IMR-90 (cell line): ENCODE data around the gene ADAMTS14. TPM values are rescaled to one million over a fixed set of nuclear protein-coding genes. Genes with fewer than 3 reads are reported as not detected.

Experiments used
- ATAC-seq: fragments of 200-7000 bp; cut with Tn5 transposase; 2 replicates; pipeline ENCODE4 v1.9.1; 2020; ENCODE audit warnings: low read depth, mild to moderate bottlenecking, moderate library complexity
- BruUV-seq: library from RNA; stranded (reverse); fragments of 400-500 nt; replicated peaks from 2 replicates; lab custom pipeline; 2021; lab: Mats Ljungman, UMichigan
- CTCF ChIA-PET: fragments of 300-600 bp; formaldehyde crosslinking; extraction: SDS; loops from one replicate; lab custom pipeline; 2021; ENCODE audit warnings: antibody characterized with exemption; lab: Yijun Ruan, JAX
- POLR2A ChIA-PET: fragments of 300-600 bp; sonication (Branson Sonifier 250); formaldehyde crosslinking; loops from one replicate; lab custom pipeline; 2022; ENCODE audit warnings: antibody characterized with exemption; ENCODE audit not compliant: unreplicated experiment; lab: Charles Lee
- DNase-seq: peaks from one replicate; pipeline ENCODE4 v3.0.0; 2013
- H2AFZ ChIP-seq: replicated peaks from 2 replicates; pipeline ENCODE3; 2013; ENCODE audit warnings: low read length, mild to moderate bottlenecking; ENCODE audit not compliant: poor library complexity
- H2AK5ac ChIP-seq: 2 replicates; pipeline ENCODE4 v1.6.1; 2013; ENCODE audit warnings: low read depth, low read length, inconsistent platforms
- H2AK9ac ChIP-seq: replicated peaks from 2 replicates; pipeline ENCODE3; 2013; ENCODE audit warnings: mild to moderate bottlenecking, low read depth, low read length, moderate library complexity; ENCODE audit not compliant: poor library complexity
- H2BK120ac ChIP-seq: 2 replicates; pipeline ENCODE4 v1.6.1; 2013; ENCODE audit warnings: low read depth, low read length, inconsistent platforms
- H2BK15ac ChIP-seq: 3 replicates; pipeline ENCODE4 v1.6.1; 2013; ENCODE audit warnings: low read depth, low read length, inconsistent platforms
- H2BK20ac ChIP-seq: 2 replicates; pipeline ENCODE4 v1.6.1; 2013; ENCODE audit warnings: low read depth, mild to moderate bottlenecking, inconsistent platforms, low read length, moderate library complexity
- H2BK5ac ChIP-seq: 2 replicates; pipeline ENCODE4 v1.6.1; 2013; ENCODE audit warnings: mild to moderate bottlenecking, low read depth, low read length, inconsistent platforms; ENCODE audit not compliant: poor library complexity, severe bottlenecking
- H3K14ac ChIP-seq: replicated peaks from 2 replicates; pipeline ENCODE4 v1.6.1; 2013; ENCODE audit warnings: low read depth, low read length, inconsistent platforms
- H3K18ac ChIP-seq: 2 replicates; pipeline ENCODE4 v1.6.1; 2013; ENCODE audit warnings: low read depth, low read length, control low read depth
- H3K23ac ChIP-seq: 2 replicates; pipeline ENCODE4 v1.6.1; 2013; ENCODE audit warnings: low read depth, low read length, inconsistent platforms
- H3K27ac ChIP-seq: 2 replicates; pipeline ENCODE4 v1.5.1; 2013; ENCODE audit warnings: mild to moderate bottlenecking, control low read depth, low read length; ENCODE audit not compliant: insufficient read depth
- H3K27me3 ChIP-seq: 2 replicates; pipeline ENCODE4 v1.6.1; 2013; ENCODE audit warnings: low read length; ENCODE audit not compliant: control insufficient read depth, insufficient read depth
- H3K36me3 ChIP-seq: 2 replicates; pipeline ENCODE4 v1.6.1; 2013; ENCODE audit warnings: low read length, mixed read lengths; ENCODE audit not compliant: control insufficient read depth, insufficient read depth
- H3K4ac ChIP-seq: 2 replicates; pipeline ENCODE4 v1.6.1; 2013; ENCODE audit warnings: low read depth, low read length, inconsistent platforms
- H3K4me1 ChIP-seq: 2 replicates; pipeline ENCODE4 v1.6.1; 2013; ENCODE audit warnings: low read length, mixed read lengths; ENCODE audit not compliant: control insufficient read depth, insufficient read depth
- H3K4me2 ChIP-seq: 2 replicates; pipeline ENCODE4 v1.6.1; 2013; ENCODE audit warnings: low read depth, mild to moderate bottlenecking, control low read depth, low read length, moderate library complexity
- H3K4me3 ChIP-seq: 2 replicates; pipeline ENCODE4 v1.5.1; 2013; ENCODE audit warnings: low read depth, mild to moderate bottlenecking, control low read depth, low read length, moderate library complexity; ENCODE audit not compliant: insufficient read depth
- H3K56ac ChIP-seq: 2 replicates; pipeline ENCODE4 v1.6.1; 2013; ENCODE audit warnings: low read length, inconsistent platforms; ENCODE audit not compliant: insufficient read depth; ENCODE audit errors: extremely low read depth
- H3K79me1 ChIP-seq, 2 experiments: 2 replicates each; pipeline ENCODE4 v1.6.1; 2013; ENCODE audit warnings: low read length in 2 of 2, inconsistent platforms in 1 of 2, low read depth in 1 of 2
- H3K9ac ChIP-seq: 2 replicates; pipeline ENCODE4 v1.6.1; 2013; ENCODE audit warnings: low read depth, low read length, control low read depth
- H3K9me1 ChIP-seq: 2 replicates; pipeline ENCODE4 v1.6.1; 2013; ENCODE audit warnings: low read length, inconsistent platforms; ENCODE audit not compliant: insufficient read depth
- H3K9me3 ChIP-seq: 2 replicates; pipeline ENCODE4 v1.6.1; 2013; ENCODE audit warnings: low read length; ENCODE audit not compliant: control insufficient read depth, insufficient read depth
- H4K20me1 ChIP-seq: 2 replicates; pipeline ENCODE4 v1.6.1; 2013; ENCODE audit warnings: low read length, inconsistent platforms; ENCODE audit not compliant: insufficient read depth
- H4K5ac ChIP-seq: 2 replicates; pipeline ENCODE4 v1.6.1; 2013; ENCODE audit warnings: mild to moderate bottlenecking, low read depth, low read length, control low read depth
- H4K8ac ChIP-seq, 2 experiments: 2 replicates each; pipeline ENCODE4 v1.6.1; 2013; ENCODE audit warnings: low read depth in 2 of 2, low read length in 2 of 2, control low read depth in 1 of 2, inconsistent platforms in 1 of 2
- H4K91ac ChIP-seq: 2 replicates; pipeline ENCODE4 v1.6.1; 2013; ENCODE audit warnings: low read depth, low read length, inconsistent platforms; ENCODE audit not compliant: insufficient read depth
- BHLHE40 ChIP-seq: fragments of 150-350 bp; IDR thresholded peaks from 2 replicates; pipeline ENCODE4 v1.6.1; 2016; ENCODE audit warnings: mild to moderate bottlenecking, low read depth, low read length
- CEBPB ChIP-seq: IDR thresholded peaks from 2 replicates; pipeline ENCODE4 v1.6.1; 2012; ENCODE audit warnings: low read depth, low read length, improper control_type of control experiment
- MAFK ChIP-seq: IDR thresholded peaks from 2 replicates; pipeline ENCODE4 v1.6.1; 2012; ENCODE audit warnings: low read depth, low read length, improper control_type of control experiment
- MAZ ChIP-seq: IDR thresholded peaks from 2 replicates; pipeline ENCODE4 v1.6.1; 2012; ENCODE audit warnings: low read depth, mild to moderate bottlenecking, low read length, improper control_type of control experiment, moderate library complexity, borderline replicate concordance
- RAD21 ChIP-seq: IDR thresholded peaks from 2 replicates; pipeline ENCODE4 v1.6.1; 2012; ENCODE audit warnings: low read length, improper control_type of control experiment
- WGBS, 2 experiments: methylation state at CpG; one replicate each; pipeline versions ENCODE4 v1.1.5 to v1.1.7; 2013; ENCODE audit warnings: missing lambda C conversion rate in 2 of 2; ENCODE audit not compliant: insufficient read length in 1 of 2; ENCODE audit errors: extremely low coverage in 2 of 2; 5-methylcytosine and 5-hydroxymethylcytosine counted together
- dilution Hi-C: fragments of 300-500 bp; cut with HindIII; formaldehyde crosslinking; loops from one replicate; pipeline ENCODE4 v1.14.3; 2018; ENCODE audit warnings: low sequenced_read_pairs; ENCODE audit not compliant: unreplicated experiment
- in situ Hi-C: fragments of 300-500 bp; cut with MboI; formaldehyde crosslinking; loops from 3 replicates; pipeline ENCODE4 v1.14.3; 2019; ENCODE audit warnings: low sequenced_read_pairs, inconsistent platforms, mixed read lengths
- intact Hi-C: fragments of 100-400 bp; cut with micrococcal nuclease; formaldehyde crosslinking; loops from 2 replicates; pipeline ENCODE4 v1.10.0; 2022
- polyA plus RNA-seq, 3 experiments: library from polyadenylated mRNA; depleted of rRNA; stranded (reverse); fragments of >200 nt; gene quantifications; 2 replicates each; pipeline ENCODE4 v1.2.3, GENCODE V29; 2012; ENCODE audit warnings: low replicate concordance in 1 of 3
- total RNA-seq: library from RNA; depleted of rRNA; stranded (reverse); fragments of >200 nt; gene quantifications from 2 replicates; pipeline ENCODE4 v1.2.3, GENCODE V29; 2012

ADAMTS14 gene
- total and polyA plus RNA-seq, 2 of the 4 experiments (the other 2 are of a cell fraction) = under 0.01 to 0.31 TPM

DNA sequence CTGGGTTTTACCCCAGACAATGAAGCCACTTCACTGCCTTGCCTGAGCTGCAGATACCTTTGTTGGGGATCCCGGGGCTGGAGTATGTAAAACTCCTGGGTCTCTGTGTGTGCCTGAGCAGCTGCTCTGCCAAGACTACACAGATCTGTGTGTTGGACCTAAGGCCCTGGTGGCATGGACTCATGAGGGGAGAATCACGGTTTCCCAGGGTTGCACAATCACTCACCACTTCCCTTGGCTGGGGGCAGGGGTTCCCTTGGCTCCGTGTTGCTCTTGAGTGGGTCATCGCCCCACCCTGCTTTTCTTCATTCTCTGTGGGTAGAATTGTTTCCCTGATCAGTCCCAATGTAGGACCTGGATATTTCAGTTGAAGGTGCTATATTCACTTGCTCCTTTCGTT is 126.8 kb downstream of the ADAMTS14 start:
- H3K9me1 ChIP-seq = no peaks in the 10 kb centered on the region
- no peak overlapping the region for H2BK120ac ChIP-seq
- H3K36me3 ChIP-seq = no peaks in the 10 kb centered on the region
- no peak overlapping the region for H3K4me2 ChIP-seq
- no peak overlapping the region for H3K56ac ChIP-seq
- H4K20me1 ChIP-seq = no peaks in the 10 kb centered on the region
- no peak overlapping the region for H3K4ac ChIP-seq
- dilution Hi-C loops (no loop called here), intact Hi-C loops (no loop called here), in situ Hi-C loops (no loop called here)
- DNase-seq (no peak), ATAC-seq (no peak)
- BruUV-seq = no TSS peak
- TF ChIP-seq RAD21 = no peak
- no peak for TF ChIP-seq MAZ
- no peak for TF ChIP-seq BHLHE40
- no peak for TF ChIP-seq MAFK
- peak; percentile 48 for TF ChIP-seq CEBPB
- H2AK9ac ChIP-seq = no peak overlapping the region
- no peaks in the 10 kb centered on the region for H3K4me1 ChIP-seq
- no peak overlapping the region for H2BK20ac ChIP-seq
- 0 out of 2 replicates have a peak, but pooled peaks cover 6% of the 10 kb centered on the region for H3K9me3 ChIP-seq
- no peak overlapping the region for H4K5ac ChIP-seq
- no peak overlapping the region for H2BK15ac ChIP-seq
- H2BK5ac ChIP-seq = no peak overlapping the region
- WGBS, 2 experiments = 80% methylated on average over 1 of the region's 5 CpGs; no CpG with 5 or more reads in 1 of the 2 experiments
- ChIA-PET CTCF (no interaction called here), POLR2A (no interaction called here)
- H3K27ac ChIP-seq = no peak overlapping the region
- no peak overlapping the region for H3K9ac ChIP-seq
- H3K4me3 ChIP-seq = no peak overlapping the region
- H3K23ac ChIP-seq = no peak overlapping the region
- no peak overlapping the region for H4K8ac ChIP-seq
- no peaks in the 10 kb centered on the region for H3K79me1 ChIP-seq
- no peak overlapping the region for H2AK5ac ChIP-seq
- H4K91ac ChIP-seq = no peak overlapping the region
- no peak overlapping the region for H3K18ac ChIP-seq
- H3K14ac ChIP-seq = no peak overlapping the region
- H2AFZ ChIP-seq = no peak overlapping the region
- peaks cover 42% of the 10 kb centered on the region for H3K27me3 ChIP-seq
